AG09309 (cell line): Measurements from ENCODE around the gene LIMK2.
"Not testable (repeated sequence)": the region's sequence is repeated elsewhere in the genome, so short reads cannot be mapped to it uniquely, and the experiment has no call there.

ENCODE experiments used
- DNase-seq: peaks from one replicate; pipeline ENCODE4 v3.0.0-alpha.2; 2010; ENCODE audit warnings: low read depth
- H3K4me3 ChIP-seq: 2 replicates; pipeline ENCODE4 v1.5.1; 2011; ENCODE audit warnings: mild to moderate bottlenecking, low read depth, low read length, moderate library complexity; ENCODE audit not compliant: control insufficient read depth
- TF ChIP-seq, protein P1 (sequence below): IDR thresholded peaks from 2 replicates; pipeline ENCODE4 v1.5.1; 2011; ENCODE audit warnings: mild to moderate bottlenecking, low read depth, low read length, inconsistent platforms; ENCODE audit not compliant: insufficient read depth, control insufficient read depth; ENCODE audit errors: missing control alignments

Gene LIMK2

DNA sequence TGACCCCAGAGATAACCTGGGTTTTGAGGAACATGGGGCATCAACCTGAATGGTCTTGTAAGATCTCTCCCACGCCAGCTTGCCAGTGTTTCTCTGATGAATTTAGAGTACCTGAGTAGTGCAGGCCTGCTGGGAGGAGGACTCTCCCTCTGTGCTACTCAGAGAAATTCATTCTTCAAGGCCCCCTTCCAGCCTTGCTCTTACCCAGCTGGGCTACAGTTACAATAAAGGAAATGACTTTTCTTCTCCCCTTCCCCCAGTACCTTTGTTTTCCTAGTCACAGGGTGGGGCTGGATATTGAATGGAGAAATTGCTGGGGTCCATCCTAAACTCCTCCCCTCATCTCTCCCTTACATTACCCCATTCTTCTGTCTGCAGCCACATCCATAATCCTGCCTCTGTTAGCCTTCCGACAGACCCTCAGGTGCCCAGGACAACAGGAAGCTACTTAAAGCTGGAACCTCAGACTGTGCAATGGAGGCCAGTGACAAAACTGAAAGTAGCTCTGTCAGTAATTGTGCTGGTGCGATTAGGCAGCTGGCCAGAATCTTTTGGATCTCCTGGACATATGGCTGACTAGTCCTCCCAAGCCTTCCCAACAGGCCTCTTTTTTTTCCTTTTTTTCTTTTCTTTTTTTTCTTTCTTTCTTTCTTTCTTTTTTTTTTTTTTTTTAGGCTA lies 17.4 kb downstream of the LIMK2 start:
- no peak overlapping the region for H3K4me3 ChIP-seq

DNA sequence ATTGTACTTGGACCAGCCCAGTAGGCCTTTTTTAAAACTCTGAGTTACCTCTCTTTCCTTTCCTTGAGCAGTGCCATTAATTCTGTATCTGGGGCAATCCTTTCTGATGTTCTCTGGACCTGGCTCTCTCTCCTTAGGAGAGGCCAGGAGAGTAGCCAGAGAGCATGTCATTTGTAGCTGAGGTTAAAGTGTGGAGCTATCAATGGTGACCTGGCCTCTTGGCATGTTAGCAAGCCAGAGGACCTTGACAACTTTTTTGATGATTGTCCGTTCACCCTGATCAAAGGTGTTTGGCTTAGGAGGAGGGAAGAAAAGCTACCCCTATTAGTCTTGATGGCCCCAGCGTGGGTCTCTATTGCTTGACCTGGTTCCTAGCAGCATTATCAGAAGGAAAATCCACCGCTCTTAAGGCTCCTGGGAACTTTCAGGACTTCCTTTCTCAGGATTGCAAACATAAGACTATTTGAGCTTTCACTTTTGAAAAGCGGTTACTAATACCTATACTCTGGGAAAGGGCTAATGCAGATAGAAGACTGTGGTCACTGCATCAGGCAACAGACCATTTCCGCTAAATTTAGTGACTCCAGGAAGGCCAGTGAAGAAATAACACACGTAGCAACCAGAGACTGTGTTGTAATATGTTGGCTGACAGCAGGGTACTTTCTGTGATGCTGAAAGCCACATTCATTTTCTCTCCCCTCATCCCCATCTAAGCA lies 18.2 kb downstream of the LIMK2 start:
- peak; percentile 57 for DNase-seq
- TF ChIP-seq, protein P1, sequence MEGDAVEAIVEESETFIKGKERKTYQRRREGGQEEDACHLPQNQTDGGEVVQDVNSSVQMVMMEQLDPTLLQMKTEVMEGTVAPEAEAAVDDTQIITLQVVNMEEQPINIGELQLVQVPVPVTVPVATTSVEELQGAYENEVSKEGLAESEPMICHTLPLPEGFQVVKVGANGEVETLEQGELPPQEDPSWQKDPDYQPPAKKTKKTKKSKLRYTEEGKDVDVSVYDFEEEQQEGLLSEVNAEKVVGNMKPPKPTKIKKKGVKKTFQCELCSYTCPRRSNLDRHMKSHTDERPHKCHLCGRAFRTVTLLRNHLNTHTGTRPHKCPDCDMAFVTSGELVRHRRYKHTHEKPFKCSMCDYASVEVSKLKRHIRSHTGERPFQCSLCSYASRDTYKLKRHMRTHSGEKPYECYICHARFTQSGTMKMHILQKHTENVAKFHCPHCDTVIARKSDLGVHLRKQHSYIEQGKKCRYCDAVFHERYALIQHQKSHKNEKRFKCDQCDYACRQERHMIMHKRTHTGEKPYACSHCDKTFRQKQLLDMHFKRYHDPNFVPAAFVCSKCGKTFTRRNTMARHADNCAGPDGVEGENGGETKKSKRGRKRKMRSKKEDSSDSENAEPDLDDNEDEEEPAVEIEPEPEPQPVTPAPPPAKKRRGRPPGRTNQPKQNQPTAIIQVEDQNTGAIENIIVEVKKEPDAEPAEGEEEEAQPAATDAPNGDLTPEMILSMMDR, result no peak
- no peak overlapping the region for H3K4me3 ChIP-seq

More for the DNA sequence above, 17.4 kb downstream of the LIMK2 start:
- no peak for DNase-seq
- TF ChIP-seq, protein P1, result no peak

DNA sequence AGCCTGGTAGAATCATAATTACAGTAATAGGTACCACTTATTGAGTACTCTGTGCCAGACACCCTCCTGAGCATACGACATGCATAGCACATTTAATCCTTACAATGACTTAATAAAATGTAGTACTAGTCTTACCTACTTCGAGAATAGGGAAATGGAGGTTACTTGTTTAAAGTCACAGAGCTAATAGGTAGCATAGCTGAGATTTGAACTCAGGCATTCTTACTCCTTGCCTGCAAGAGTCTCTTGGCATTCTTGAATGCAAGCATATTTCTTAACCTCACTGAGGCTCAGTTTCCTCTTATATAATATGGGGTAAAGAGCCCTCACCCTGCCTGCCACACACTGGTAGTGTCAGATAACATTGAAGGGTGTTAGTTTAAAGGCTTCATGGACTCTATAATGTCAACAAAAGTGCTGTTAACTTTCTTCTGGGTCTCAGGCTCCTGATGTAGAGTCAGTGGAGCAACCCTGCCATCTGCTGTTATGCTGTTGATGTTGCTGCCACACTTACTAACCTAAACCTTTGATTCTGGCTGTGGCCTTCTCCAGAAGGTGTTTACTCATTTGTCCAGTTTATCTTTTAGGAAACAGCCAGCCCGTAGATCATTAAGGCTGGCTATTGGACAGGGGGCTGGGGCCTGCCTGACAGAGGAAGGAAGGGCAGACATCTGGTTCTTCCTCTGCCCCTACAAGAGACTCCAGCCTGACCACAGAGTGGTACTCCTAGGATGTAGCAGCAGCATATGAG lies 18.9 kb downstream of the LIMK2 start:
- peak; percentile 40 for DNase-seq
- TF ChIP-seq, protein P1, result peak; percentile 85
- no peak overlapping the region for H3K4me3 ChIP-seq

DNA sequence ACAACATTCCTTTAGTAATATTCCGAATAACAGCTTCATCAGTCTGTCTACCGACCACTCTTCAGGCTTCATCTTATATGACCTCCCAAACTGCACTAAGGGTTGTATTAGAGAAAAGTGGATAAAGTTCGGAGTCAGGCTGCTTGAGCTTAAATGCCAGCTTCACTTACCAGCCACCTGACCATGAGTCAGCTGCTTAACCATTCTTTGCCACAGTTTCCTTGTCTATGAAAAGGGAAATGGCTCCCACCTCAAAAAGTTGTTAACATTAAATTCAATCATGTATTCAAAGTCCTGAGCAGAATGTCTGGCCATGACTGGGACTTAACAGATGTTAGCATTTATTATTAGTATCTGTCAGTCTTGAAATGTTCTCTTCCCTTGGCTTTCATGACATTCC lies 20.9 kb downstream of the LIMK2 start:
- TF ChIP-seq, protein P1, result no peak
- no peak for DNase-seq
- H3K4me3 ChIP-seq, result no peak overlapping the region

DNA sequence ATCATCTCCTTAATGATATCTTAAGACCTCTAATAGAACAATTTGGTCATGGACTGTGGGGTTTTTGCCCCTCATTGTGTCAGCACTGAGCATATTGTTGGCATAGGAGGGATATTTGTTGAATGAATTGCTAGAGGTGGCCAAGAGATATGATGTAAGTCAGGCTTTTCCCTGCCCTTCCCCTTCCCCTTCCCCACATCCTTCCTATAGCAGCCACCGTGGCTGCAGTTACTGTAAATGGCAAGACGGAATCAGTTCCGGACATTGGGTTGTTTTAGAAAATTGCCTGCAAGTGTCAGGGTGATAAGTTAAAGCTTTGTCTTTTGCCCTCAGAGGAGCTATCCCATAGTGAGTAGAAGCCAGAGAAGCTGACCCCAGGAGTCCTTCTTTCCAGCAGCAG lies 23.0 kb downstream of the LIMK2 start:
- TF ChIP-seq, protein P1, result no peak
- H3K4me3 ChIP-seq, result no peak overlapping the region
- no peak for DNase-seq

DNA sequence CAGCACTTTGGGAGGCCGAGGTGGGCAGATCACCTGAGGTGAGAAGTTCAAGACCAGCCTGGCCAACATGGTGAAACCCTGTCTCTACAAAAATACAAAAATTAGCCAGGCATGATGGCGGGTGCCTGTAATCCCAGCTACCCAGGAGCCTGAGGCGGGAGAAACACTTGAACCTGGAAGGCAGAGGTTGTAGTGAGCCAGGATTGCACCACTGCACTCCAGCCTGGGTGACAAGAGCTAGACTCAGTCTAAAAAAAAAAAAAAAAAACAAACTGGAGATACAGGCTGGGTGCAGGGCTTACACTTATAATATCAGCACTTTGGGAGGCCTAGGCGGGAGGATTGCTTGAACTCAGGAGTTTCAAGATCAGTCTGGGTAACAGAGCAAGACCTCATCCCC lies 23.9 kb downstream of the LIMK2 start:
- H3K4me3 ChIP-seq, DNase-seq: not testable (repeated sequence)

DNA sequence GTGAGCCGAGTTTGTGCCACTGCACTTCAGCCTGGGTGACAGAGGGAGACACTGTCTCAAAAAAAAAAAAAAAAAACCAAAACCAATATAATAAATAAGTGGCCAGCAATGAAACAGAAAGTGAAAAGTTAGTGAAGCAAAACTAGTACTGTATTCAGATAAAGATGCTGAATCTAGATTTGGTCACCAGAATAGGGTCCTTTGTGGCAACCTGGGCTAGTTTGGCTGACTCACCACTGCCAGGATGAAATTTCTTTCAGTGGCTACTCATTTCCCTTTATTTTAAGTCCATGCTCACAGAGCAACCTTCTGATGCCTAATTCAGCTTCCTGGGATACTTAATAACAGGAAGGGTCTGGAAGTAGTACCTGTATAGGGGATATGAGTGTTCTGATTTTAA lies 26.0 kb downstream of the LIMK2 start:
- no peak overlapping the region for H3K4me3 ChIP-seq
- TF ChIP-seq, protein P1, result no peak
- DNase-seq, result no peak
